ENCODE data around the gene RGCC.
"Not testable (repeated sequence)": the region's sequence is repeated elsewhere in the genome, so short reads cannot be mapped to it uniquely, and the experiment has no call there.

Gene RGCC

DNA sequence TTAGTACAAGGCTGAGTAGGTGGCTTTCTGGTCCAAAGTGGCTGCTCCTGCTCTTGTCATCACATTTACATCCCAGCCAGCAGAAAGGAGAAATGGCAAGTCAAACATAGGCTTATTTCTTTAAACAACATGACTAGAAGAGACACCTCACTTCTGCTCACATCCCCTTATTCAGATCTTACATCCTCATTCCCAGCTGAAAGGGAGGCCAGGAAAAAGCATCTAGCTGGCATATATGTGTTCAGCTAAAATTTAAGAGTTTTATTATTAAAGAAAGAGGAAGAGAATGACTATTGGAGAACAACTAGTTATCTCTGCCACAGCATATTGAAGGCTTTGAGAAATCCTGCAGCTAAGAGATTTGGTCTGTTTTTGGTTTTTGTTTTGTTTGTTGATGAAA lies 34.1 kb downstream of the RGCC start:
- no peak for DNase-seq (ENCODE audit: low spot score)

DNA sequence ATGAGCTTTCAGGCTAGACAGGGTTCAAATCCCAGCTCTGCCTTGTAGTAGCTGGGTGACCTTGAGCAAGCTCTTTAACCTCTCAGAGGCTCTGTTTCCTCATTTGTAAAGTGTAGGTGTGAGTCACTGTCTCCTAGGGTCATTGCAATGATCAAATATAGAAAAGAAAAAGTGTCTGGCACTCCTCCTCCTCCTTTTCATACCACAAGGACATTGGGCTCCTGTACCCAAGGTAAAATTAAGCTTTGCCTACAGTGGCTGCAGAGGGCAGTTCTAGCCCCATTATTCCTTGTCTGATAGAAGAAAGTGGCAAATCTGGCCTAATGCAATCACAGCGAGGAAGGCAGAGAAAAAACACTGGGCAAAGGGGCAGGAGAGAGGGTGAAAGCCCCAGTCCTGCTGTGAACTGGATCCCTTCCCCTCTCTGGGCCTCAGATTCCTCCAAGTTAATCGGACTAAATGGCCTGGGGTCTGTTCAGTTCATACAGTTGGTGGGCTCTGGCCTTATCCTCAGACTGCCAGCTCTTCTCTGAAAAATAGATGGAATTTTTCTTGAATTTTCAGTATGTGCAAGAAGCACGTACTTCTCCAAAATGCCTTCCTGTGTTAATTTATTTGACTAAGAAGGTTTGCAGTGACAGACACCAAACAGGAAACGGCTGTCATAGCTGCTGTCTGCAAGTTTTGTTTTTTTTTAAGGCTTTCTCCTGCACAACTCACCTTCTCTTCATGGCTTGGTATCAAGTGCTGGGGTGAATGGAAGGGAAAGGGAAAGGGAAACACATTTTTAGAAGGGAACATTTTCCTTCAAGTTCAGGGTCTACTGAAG lies 35.3 kb downstream of the RGCC start:
- DNase-seq (ENCODE audit: low spot score), result no peak

DNA sequence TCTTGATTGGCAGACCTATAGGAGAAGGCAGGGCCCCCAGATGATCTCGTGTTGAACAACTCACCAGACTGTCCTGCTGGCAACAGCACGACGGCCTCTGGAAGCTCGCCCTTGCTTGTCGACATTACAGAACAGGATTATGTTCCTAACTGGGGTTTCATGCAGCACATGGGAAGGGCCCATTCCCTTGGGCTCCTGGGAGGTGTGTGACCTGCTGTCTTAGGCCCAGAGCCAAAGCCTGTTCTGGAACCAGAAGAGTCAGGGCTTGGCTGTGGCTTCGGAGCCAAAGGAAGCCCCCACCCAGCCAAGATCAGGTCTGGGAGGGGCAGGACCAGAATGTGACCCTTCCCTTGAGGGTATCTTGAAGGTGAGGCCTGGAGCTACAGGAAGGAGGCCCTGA lies 36.9 kb downstream of the RGCC start:
- DNase-seq (ENCODE audit: low spot score), result no peak

DNA sequence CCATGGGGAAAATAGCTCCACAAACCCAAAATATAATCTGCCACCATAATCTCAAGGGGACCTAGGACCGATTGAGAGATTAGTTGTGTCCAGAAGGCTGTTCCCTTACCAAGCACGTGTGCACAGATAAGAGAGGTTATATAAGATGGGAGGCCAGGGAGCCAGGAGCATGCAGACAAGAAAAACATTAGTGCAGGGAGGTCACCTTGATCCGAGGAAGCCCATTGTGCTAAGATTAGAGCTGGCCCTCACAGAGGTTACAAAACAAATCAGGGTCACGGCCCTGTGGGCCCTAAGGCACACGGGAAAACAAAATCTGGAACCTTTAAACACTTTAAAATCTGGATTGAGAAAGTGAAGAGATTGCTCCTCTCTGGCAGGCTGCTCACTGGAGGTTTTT lies 37.7 kb downstream of the RGCC start:
- DNase-seq (ENCODE audit: low spot score), result no peak

DNA sequence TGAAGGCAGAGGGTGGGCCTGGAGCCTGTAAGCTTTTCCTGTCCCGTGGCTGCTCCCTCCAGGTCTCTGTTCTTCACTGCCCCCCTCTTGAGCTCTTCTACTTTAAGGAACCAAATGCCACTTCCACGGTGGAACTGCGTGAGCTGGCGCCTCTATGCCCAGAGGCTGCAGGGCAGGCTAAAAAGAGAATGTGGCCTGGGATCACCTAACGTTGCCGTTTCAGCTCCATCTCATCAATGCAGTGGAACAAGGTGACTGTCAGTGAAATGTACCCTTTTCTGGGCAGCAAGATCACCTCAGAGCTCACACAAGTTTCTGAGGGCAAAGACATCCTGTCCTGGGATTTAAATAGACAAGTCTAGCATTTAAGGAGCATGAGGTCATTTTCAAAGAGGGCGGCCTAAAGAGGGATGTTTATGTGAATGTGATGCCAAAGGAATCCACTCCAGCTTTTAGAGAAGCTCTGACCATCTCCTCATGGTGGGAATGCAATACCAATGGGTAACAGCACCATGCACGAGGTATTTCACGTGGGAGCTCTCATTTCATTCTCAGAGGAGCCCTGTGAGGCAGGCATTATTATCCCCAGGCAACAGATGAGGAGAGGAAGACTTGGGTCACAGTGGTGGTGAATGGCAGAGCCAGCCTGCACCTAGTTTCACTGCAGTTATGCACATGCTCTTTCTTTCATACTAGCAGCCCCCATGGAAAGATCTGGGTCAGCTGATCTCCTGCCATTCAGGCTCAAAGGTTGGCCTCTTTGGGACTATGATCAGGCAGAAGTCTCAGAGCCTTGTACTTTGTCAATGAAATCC lies 39.3 kb downstream of the RGCC start:
- no peak for DNase-seq (ENCODE audit: low spot score)

DNA sequence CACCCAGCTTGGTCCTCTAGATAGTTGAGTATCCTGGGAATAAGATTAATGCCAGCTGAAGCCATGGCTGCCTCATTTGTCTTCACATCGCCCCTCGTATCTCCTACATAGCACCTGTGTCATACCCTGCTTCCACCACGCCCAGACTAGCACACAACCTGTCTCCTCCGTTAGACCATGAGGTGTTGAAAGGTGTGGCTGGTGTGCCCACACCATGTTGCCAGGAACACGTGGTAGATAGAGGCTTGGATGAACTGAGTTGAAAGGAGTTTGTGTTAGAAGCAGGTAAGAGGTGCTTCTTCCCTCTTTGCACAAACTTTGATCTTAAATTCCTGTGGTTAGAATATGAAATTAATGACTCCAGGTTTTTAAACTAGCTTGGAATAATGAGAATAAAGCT lies 40.1 kb downstream of the RGCC start:
- no peak for DNase-seq (ENCODE audit: low spot score)

DNA sequence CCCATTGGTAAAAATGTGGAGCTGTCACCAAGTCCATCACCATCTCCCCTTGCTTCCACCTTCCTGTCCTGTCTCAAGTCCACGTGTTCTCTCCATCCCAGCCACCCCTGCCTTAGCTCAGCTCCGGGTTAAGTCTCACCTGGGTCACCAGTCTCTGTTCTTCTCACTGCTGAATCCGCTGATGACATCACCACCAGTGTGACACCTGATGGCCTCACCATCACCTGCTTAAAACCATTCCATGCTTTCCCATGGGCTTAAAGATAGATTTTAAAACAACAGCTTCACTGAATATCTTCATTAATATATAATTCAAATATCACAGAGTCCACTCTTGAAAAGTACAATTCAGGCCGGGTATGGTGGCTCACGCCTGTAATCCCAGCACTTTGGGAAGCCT lies 42.1 kb downstream of the RGCC start:
- no peak for DNase-seq (ENCODE audit: low spot score)

DNA sequence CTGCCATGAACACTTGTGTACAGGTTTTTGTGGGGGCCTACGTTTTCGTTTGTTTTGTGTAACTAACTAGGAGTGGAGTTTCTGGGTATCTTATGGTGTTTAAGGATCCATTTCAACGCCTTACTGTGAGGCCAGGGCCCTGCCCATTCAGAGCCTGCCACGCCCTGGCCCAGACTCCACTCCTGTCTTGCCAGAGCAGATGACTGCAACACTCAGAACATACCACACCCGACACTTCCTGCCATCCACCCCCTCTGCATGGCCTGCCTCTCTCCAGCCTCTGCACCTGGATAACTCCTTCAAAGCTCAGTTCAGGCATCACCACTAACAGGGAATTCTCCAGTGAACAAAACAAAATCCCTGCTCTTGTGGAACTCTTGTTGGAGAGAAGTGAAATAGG lies 43.2 kb downstream of the RGCC start:
- DNase-seq (ENCODE audit: low spot score), result no peak

DNA sequence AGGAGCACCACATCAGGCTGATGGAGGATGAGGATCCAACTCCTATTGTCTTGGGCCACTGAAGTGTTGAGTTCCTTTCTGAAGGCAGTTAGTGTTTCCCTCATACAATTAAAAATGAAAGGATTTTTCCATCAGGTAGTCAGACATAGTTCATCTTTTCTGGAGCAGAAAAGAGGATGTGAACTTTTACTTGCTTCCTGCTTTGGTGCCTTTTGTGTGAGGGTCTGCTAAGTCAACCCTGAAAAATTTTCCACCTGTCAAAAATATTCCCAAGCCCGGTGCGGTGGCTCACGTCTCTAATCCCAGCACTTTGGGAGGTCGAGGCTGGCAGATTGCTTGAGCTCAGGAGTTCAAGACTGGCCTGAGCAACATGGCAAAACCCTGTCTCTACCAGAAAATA lies 43.9 kb downstream of the RGCC start:
- no peak for DNase-seq (ENCODE audit: low spot score)

DNA sequence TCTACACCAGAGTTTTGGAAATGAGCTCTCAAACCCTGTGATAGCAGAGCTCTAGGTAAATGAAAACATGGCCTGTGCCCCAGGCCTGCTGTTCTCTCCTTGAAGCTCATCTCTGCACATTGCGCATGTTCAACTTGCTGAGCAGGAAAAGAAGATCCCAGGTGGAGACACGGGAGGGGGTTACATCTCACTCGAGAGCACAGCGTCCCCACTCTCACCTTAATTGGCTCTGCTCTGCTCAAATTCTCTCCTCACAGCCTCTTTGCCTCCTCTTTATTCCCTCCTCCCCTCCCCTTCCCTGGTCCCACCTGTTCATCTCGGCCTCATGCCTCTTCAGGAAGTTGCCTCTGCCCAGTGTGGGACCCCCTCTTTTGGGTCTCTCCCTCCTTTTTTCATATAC lies 44.7 kb downstream of the RGCC start:
- no peak for DNase-seq (ENCODE audit: low spot score)

DNA sequence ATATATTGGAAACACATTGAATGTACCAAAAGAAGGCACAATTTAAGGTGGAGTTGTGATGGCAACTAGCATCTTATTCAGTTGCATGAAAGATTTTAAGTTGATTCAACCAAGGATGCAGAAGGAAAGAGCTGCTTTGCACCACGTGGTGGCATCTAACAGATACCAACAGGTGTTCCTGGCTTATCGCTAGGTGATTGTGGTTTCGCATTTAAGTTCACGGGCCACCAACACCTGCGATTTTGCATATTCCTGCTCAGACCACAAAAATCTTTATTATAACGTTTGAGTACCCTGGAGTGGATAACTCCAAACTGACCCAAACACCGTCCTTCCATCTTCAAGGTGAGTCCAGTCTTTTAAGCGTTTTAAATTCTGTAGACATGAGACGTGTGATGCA lies 45.3 kb downstream of the RGCC start:
- no peak for DNase-seq (ENCODE audit: low spot score)

DNA sequence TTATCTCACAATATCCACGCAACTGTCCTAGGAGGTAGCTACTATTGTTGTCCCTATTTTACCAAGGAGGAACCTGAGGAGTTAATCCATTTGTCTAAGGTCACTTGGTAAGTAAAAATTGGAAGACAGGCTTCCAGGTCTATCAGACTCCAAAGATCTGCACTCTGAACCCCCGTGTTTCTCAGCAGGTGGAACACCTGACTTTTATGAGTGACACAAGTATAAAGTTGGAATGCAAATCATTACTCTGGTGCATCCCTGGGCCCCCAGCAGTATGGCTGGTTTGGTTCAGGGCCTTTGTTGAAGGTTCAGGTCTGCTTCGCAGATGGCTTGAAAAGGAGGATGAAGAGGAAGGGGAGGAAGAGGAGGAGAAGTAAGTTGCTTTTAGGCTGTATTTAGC lies 46.0 kb downstream of the RGCC start:
- DNase-seq (ENCODE audit: low spot score), result no peak

DNA sequence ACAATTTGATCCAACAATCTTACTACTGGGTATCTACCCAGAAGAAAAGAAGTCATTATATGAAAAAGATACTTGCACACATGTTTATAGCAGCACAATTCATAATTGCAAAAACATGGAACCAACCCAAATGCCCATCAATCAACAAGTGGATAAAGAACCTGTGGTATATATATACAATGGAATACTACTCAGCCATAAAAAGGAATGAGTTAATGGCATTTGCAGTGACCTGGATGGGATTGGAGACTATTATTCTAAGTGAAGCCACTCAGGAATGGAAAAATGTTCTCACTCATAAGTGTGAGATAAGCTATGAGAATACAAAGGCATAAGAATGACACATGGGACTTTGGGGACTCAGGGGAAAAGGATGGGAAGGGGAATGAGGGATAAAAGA lies 47.3 kb downstream of the RGCC start:
- DNase-seq (ENCODE audit: low spot score), result not testable (repeated sequence)

DNA sequence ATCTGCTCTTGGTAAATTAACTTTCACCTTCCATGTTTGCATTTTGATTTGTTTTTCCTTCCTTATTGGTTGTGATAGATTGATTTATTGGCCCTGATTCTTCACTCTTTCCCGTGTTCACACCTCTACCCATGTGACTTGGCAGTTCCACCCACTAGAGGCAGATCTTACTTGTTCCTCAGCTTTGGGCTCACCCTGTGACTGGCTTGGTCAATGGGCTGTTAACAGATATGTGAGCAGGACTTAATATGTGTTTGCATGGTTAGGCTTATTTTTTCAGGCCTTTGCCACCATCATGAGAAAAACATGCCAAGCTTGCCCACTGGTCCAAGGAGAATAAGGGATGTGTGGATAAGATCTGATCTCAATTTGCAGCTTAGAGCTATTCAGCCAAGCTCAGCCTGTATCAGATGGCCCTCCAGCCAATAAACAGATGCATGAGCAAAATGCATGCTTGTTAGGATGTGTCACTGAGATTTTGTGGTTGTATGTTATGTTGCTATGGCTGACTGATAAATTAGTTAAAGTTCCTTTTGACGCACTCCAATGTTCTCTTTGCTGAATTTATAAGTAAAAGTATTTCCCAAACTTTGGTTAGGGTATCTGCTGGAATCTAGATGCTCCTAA lies 48.0 kb downstream of the RGCC start:
- DNase-seq (ENCODE audit: low spot score), result no peak

DNA sequence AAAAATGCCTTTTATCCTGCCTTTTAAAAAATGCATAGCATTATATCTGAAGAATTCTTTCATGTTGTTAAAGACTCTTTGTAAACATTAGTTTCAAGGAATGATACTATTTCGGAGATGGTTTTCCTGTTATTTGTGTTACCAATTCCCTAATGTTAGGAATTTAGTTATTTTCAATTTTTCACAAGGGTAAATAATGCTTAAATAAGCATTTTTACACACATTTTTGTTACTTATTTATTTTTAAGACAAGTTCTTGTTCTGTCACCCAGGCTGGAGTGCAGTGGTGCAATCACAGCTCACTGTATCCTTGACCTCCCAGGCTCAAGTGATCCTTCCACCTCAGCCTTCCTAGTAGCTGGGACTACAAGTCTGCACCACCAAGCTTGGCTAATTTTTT lies 49.0 kb downstream of the RGCC start:
- no peak for DNase-seq (ENCODE audit: low spot score)

DNA sequence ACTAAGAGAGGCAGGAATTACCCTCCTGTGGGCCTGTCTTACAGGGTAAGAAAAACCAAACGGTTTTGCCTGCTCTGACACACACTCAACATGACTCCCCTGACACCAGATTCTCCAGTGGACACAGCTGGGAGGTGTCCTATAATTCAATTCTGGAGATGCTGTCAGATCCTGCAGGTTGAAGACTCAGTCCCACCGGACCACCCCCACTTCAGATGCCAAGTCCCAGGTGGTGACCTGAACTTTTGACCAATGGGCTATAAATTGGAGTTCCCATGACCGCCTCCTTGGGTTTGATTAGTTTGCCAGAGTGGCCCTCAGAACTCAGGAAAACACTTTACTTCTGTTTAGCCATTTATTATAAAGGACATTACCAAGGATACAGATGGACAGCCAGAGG lies 52.6 kb downstream of the RGCC start:
- no peak for DNase-seq (ENCODE audit: low spot score)

DNA sequence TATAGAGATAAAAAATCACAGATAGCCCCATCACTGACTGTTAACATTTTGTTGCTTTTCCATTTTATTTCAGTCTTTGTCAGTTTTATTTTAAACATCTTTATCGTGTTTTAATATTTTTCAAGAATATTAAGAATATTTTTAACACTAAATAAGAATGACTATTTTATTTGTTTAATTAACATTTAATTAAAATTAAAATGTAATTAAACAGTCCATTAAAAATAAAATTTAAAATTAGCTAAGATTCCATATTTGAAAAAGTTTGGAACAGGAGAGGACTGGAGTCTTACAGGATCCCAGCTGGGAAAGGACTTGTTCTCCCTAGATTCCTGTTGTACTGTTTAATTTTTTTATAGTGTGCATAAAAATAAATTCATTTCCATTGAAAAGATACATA lies 54.5 kb downstream of the RGCC start:
- DNase-seq (ENCODE audit: low spot score), result no peak

DNA sequence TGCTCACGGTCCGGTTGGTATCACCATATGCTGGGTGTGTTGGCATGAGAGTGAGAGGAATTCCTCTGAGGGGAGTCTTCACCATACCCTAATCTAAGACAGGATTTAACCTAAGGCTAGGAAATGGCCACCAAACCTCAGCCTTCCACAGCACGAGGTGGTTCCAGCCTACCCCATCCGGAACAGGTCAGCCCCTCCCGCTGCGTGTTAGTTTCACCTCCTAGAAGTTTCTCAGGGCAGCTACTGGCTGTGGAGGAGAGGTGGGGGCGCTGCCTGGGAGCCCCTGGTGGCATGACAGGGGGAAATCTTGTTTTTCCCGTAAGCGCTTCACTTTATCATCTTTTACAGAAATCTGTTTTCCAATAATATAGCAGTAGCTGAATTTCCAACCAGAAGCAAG lies 55.1 kb downstream of the RGCC start:
- no peak for DNase-seq (ENCODE audit: low spot score)

DNA sequence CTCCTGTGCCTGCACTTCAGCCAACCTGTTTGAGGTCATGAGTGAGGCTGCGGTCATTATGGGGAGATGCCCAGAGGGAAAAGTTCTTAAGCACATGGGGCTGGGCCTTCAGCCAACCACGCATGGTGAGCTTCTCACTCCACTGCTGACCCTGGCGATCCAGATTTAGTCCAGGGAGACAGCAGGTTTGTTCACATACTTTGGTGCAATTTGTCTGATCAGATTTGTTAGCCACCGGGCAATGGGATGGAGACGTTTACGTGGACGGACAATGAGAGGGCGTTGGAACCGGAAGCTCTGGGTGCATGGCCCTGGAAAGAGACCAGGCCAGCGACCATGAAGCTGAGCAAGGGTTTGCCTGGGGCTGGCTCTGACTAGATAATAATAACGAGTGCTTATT lies 56.2 kb downstream of the RGCC start:
- no peak for DNase-seq (ENCODE audit: low spot score)

DNA sequence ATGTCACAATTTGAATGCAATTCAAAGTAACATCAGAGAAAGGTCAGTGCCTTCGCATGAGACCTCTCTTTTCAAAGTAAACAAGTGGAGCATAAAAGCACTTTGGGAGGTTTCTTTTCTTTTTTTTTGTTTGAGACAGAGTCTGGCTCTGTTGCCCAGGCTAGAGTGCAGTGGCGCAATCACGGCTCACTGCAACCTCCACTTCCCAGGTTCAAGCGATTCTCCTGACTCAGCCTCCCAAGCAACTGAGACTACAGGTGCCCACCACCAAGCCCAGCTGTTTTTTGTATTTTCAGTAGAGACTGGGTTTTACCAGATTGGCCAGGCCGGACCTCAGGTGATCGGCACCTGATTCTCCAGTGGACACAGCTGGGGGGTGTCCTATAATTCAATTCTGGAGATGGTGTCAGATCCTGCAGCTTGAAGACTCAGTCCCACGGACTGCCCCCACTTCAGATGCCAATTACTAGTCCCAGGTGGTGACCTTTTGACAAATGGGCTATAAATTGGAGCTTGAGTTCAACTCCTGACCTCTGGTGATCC lies 57.6 kb downstream of the RGCC start:
- DNase-seq (ENCODE audit: low spot score), result no peak

DNA sequence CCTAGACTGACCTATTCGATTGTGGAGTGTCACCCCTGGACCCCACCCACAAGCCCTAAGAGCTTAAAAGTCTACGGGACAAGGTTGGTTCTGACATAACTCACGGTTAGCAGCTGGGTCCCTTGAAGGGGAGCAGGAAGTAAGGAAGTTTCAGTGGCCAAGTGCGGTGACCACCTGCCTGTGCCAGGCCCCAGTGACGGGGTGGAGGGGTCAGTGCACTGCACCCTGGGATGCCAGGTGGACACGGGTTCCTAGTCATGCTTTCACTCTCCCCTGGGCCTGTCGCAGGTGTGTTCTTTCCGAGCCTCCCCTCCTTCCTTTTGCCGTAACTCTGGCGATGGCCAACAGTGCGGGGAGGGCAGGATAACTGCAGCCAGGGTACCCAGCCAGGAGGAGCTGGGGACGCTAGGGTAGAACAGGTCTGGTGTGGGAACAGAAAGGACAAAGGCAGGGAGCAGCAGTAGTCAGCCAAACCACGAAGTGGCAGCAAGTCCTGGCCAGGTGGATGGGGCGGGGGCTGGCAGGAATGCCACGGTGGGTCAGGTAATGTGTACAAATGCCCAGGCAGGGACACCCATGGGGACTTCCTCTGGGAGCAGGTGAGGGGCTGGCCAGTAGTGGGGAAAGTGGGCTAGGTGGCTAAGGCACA lies 58.3 kb downstream of the RGCC start:
- DNase-seq (ENCODE audit: low spot score), result no peak

DNA sequence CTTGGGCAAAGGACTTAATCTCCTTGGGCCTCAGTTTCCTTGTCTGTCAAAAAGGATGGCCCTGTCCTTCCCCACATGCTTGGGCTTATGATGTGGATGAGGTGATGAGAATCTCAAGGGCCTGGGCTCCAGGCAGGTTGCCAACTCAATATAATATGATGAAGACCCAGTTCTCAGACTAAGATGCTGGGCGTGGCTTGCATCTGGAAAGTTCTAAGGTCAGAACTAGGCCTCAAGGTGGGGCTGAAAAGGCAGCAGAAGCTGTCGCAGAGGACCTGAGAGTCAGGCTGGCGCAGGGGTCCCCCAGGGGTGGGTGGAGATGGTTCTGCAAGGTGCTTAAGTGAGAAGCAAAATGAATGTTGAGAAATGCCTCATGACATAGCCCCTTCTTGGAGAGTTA lies 58.8 kb downstream of the RGCC start:
- DNase-seq (ENCODE audit: low spot score), result no peak

Measured in COLO829 (cell line).